NB4 (cell line): Measurements from ENCODE around the gene PCDHB12.
"Not testable (repeated sequence)": the region's sequence is repeated elsewhere in the genome, so short reads cannot be mapped to it uniquely, and the experiment has no call there.

Experiments used
- MYC ChIP-seq: IDR thresholded peaks from 2 replicates; pipeline ENCODE4 v1.6.1; 2011; ENCODE audit warnings: low read depth, low read length
- POLR2A ChIP-seq: IDR thresholded peaks from 2 replicates; pipeline ENCODE4 v1.6.1; 2011; ENCODE audit warnings: mild to moderate bottlenecking; ENCODE audit not compliant: insufficient read length; ENCODE audit errors: extremely low read depth
- TF ChIP-seq, protein P1 (sequence below): IDR thresholded peaks from one replicate; pipeline ENCODE4 v1.5.1; 2012; ENCODE audit warnings: low read depth, low read length

DNA sequence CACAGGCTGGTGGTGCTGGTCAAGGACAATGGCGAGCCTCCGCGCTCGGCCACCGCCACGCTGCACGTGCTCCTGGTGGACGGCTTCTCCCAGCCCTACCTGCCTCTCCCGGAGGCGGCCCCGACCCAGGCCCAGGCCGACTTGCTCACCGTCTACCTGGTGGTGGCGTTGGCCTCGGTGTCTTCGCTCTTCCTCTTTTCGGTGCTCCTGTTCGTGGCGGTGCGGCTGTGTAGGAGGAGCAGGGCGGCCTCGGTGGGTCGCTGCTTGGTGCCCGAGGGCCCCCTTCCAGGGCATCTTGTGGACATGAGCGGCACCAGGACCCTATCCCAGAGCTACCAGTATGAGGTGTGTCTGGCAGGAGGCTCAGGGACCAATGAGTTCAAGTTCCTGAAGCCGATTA is 7.5 kb downstream of the PCDHB12 start:
- TF ChIP-seq, protein P1, sequence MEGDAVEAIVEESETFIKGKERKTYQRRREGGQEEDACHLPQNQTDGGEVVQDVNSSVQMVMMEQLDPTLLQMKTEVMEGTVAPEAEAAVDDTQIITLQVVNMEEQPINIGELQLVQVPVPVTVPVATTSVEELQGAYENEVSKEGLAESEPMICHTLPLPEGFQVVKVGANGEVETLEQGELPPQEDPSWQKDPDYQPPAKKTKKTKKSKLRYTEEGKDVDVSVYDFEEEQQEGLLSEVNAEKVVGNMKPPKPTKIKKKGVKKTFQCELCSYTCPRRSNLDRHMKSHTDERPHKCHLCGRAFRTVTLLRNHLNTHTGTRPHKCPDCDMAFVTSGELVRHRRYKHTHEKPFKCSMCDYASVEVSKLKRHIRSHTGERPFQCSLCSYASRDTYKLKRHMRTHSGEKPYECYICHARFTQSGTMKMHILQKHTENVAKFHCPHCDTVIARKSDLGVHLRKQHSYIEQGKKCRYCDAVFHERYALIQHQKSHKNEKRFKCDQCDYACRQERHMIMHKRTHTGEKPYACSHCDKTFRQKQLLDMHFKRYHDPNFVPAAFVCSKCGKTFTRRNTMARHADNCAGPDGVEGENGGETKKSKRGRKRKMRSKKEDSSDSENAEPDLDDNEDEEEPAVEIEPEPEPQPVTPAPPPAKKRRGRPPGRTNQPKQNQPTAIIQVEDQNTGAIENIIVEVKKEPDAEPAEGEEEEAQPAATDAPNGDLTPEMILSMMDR = not testable (repeated sequence)
- not testable (repeated sequence) for TF ChIP-seq POLR2A, MYC
